ENCODE results near the gene IMMP2L. TPM values are rescaled to one million over a fixed set of nuclear protein-coding genes. Genes with fewer than 3 reads are reported as not detected.

IMMP2L gene
- polyA plus RNA-seq, 1 of the 3 experiments (the other 2 are of a cell fraction) = 10.7 TPM

DNA sequence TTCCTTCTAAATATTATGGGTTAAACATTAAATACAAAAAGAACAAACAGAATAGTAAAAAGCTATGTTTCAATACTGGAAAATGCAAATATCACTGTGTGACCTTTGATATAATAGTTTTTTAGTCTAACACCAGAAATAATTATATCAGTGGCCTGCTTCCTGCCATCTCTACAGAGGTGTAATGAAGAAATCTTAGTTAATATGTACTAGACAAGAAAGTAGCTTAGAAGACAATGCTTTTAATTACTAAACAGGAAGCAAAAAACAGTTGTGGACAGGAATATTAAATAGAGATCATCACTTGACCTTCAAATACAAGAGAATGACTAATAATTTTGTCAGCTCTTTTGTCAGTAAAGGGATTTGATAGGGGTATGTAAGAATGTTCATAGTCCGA is 518.7 kb downstream of the IMMP2L start:
- Histone ChIP-seq H3K4me1 (ENCODE audit: control insufficient read depth in 1 of 2, insufficient read depth in 2 of 2, low read depth in 1 of 2, low read length in 1 of 2) (peaks cover 0 to 2% of the 10 kb centered on the region in 2 experiments; a peak in 2 of 4 replicates), H2AFZ (ENCODE audit: low read depth) (no peak overlapping the region), H3K4me2 (no peak overlapping the region), H3K36me3 (replicated peaks in 1 of 2; ENCODE audit: control insufficient read depth in 1 of 2, insufficient read depth in 2 of 2, low read length in 1 of 2) (no peaks in the 10 kb centered on the region), H4K20me1 (ENCODE audit: insufficient read depth) (no peaks in the 10 kb centered on the region), H3K27me3 (ENCODE audit: insufficient read depth) (no peaks in the 10 kb centered on the region), H3K4me3 (ENCODE audit: low read depth in 2 of 2, low read length in 1 of 2) (no peak overlapping the region), H3F3A (replicated peaks; ENCODE audit: insufficient read depth) (peaks cover 4% of the 10 kb centered on the region), H3K9me2 (no peaks in the 10 kb centered on the region), H3K27ac (ENCODE audit: low read depth in 2 of 2, low read length in 1 of 2) (no peak overlapping the region), H3K79me2 (ENCODE audit: insufficient read depth) (no peaks in the 10 kb centered on the region), H3K9ac (no peak overlapping the region), H3K9me3 (no peaks in the 10 kb centered on the region)
- WGBS (ENCODE audit: low lambda C conversion rate) = 87% methylated on average over 1 of the region's 1 CpG
- TF ChIP-seq MXI1 (IDR thresholded peaks at IDR 0.05; ENCODE audit: low read depth, low read length) = no peak
- no peak for TF ChIP-seq GATA2 (CRISPR knock-in tag; IDR thresholded peaks at IDR 0.05)
- no peak for TF ChIP-seq CHD2 (IDR thresholded peaks at IDR 0.05; ENCODE audit: low read length, partially characterized antibody)
- no peak for TF ChIP-seq FOSL2 (IDR thresholded peaks at IDR 0.05; ENCODE audit: borderline replicate concordance, low read depth)
- no peak for TF ChIP-seq POLR2AphosphoS5 (IDR thresholded peaks at IDR 0.05; ENCODE audit: low read depth, low read length)
- TF ChIP-seq SIN3A (IDR thresholded peaks at IDR 0.05; ENCODE audit: borderline replicate concordance, low read depth, low read length) = no peak
- TF ChIP-seq, protein P1, sequence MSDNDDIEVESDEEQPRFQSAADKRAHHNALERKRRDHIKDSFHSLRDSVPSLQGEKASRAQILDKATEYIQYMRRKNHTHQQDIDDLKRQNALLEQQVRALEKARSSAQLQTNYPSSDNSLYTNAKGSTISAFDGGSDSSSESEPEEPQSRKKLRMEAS (IDR thresholded peaks at IDR 0.05; ENCODE audit: low read depth) = no peak
- DNase-seq = no peak
- ChIA-PET POLR2A (no interaction called here), CTCF (interaction anchor here (1.9 kb wide), 1 partner anchor 17 kb away, joined by 4 read pairs; no protein-coding TSS in a partner anchor)

- H3F3A ChIP-seq (replicated peaks; ENCODE audit: insufficient read depth) = peaks cover 4% of the 10 kb centered on the region
- no peaks in the 10 kb centered on the region for H3K79me2 ChIP-seq (ENCODE audit: insufficient read depth)
- H3K9me3 ChIP-seq = no peaks in the 10 kb centered on the region
- no peaks in the 10 kb centered on the region for H3K9me2 ChIP-seq
- 79% methylated on average over 2 of the region's 2 CpGs for WGBS (ENCODE audit: low lambda C conversion rate)
- no peak for DNase-seq
- no peak overlapping the region for H2AFZ ChIP-seq (ENCODE audit: low read depth)
- H4K20me1 ChIP-seq (ENCODE audit: insufficient read depth) = no peaks in the 10 kb centered on the region
- no peaks in the 10 kb centered on the region for H3K36me3 ChIP-seq (replicated peaks in 1 of 2; ENCODE audit: control insufficient read depth in 1 of 2, insufficient read depth in 2 of 2, low read length in 1 of 2)
- CTCF ChIA-PET = interaction anchor here (1.1 to 1.9 kb wide), 2 partner anchors 10 to 18 kb away, joined by 4 to 5 read pairs; no protein-coding TSS in a partner anchor
- H3K4me1 ChIP-seq (ENCODE audit: control insufficient read depth in 1 of 2, insufficient read depth in 2 of 2, low read depth in 1 of 2, low read length in 1 of 2) = peaks cover 0 to 2% of the 10 kb centered on the region in 2 experiments; a peak in 2 of 4 replicates
- H3K4me3 ChIP-seq (ENCODE audit: low read depth in 2 of 2, low read length in 1 of 2) = no peak overlapping the region
- no peak overlapping the region for H3K4me2 ChIP-seq
- H3K9ac ChIP-seq = no peak overlapping the region
- no peaks in the 10 kb centered on the region for H3K27me3 ChIP-seq (ENCODE audit: insufficient read depth)
- H3K27ac ChIP-seq (ENCODE audit: low read depth in 2 of 2, low read length in 1 of 2) = no peak overlapping the region
- POLR2A ChIA-PET = no interaction called here
- TF ChIP-seq TEAD4 (IDR thresholded peaks at IDR 0.05; ENCODE audit: borderline replicate concordance, insufficient read depth) (no peak), FOSL2 (IDR thresholded peaks at IDR 0.05; ENCODE audit: borderline replicate concordance, low read depth) (no peak), USF2 (IDR thresholded peaks at IDR 0.05; ENCODE audit: borderline replicate concordance, low read depth, low read length) (no peak), RXRA (IDR thresholded peaks at IDR 0.05; ENCODE audit: borderline replicate concordance, low read depth) (no peak), RFX5 (IDR thresholded peaks at IDR 0.05; ENCODE audit: low read length) (no peak), IRF3 (IDR thresholded peaks at IDR 0.05; ENCODE audit: low read depth, low read length) (no peak), JUND (IDR thresholded peaks at IDR 0.05) (no peak), YY1 (IDR thresholded peaks at IDR 0.05; ENCODE audit: low read depth) (no peak), ELF1 (IDR thresholded peaks at IDR 0.05) (no peak), TAF1 (IDR thresholded peaks at IDR 0.05; ENCODE audit: borderline replicate concordance, low read depth, low read length) (no peak), PBX3 (IDR thresholded peaks at IDR 0.05) (no peak)
- TF ChIP-seq, protein P2, sequence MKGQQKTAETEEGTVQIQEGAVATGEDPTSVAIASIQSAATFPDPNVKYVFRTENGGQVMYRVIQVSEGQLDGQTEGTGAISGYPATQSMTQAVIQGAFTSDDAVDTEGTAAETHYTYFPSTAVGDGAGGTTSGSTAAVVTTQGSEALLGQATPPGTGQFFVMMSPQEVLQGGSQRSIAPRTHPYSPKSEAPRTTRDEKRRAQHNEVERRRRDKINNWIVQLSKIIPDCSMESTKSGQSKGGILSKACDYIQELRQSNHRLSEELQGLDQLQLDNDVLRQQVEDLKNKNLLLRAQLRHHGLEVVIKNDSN (IDR thresholded peaks at IDR 0.05; ENCODE audit: borderline replicate concordance, low read depth) = no peak
- TF ChIP-seq, protein P3, sequence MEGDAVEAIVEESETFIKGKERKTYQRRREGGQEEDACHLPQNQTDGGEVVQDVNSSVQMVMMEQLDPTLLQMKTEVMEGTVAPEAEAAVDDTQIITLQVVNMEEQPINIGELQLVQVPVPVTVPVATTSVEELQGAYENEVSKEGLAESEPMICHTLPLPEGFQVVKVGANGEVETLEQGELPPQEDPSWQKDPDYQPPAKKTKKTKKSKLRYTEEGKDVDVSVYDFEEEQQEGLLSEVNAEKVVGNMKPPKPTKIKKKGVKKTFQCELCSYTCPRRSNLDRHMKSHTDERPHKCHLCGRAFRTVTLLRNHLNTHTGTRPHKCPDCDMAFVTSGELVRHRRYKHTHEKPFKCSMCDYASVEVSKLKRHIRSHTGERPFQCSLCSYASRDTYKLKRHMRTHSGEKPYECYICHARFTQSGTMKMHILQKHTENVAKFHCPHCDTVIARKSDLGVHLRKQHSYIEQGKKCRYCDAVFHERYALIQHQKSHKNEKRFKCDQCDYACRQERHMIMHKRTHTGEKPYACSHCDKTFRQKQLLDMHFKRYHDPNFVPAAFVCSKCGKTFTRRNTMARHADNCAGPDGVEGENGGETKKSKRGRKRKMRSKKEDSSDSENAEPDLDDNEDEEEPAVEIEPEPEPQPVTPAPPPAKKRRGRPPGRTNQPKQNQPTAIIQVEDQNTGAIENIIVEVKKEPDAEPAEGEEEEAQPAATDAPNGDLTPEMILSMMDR (IDR thresholded peaks at IDR 0.05) = no peak
These were observed 519.5 kb downstream of the IMMP2L start for GRCh38 chr7:111042842-111043241.

Measured in SK-N-SH (cell line).